ENCODE measurements around the gene SUCLG2. TPM values are rescaled to one million over a fixed set of nuclear protein-coding genes. Genes with fewer than 3 reads are reported as not detected.

SUCLG2 gene
- total RNA-seq, 1 donor from 2014 or later: 20.8 TPM

GRCh38 chr3:67646586-67647234 is 7.7 kb downstream of the SUCLG2 start:
- peaks cover 20% of the 10 kb centered on the region for H3K4me1 Mint-ChIP-seq (ENCODE audit: low read depth, unreplicated experiment)
- peak overlapping the region; percentile 48 for H3K9ac ChIP-seq (ENCODE audit: low read length)

GRCh38 chr3:67644827-67645226 is 9.6 kb downstream of the SUCLG2 start:
- no peaks in the 10 kb centered on the region for H3K27me3 Mint-ChIP-seq (ENCODE audit: low read depth, unreplicated experiment)
- no peaks in the 10 kb centered on the region for H3K9me3 ChIP-seq (ENCODE audit: insufficient read depth, low read depth, low read length)
- H3K36me3 Mint-ChIP-seq (ENCODE audit: low read depth, unreplicated experiment): peaks cover 6% of the 10 kb centered on the region
- no peak for TF ChIP-seq CTCF (IDR thresholded peaks at IDR 0.05; ENCODE audit: insufficient read depth, low read depth, low read length)
- TF ChIP-seq EZH2 (IDR thresholded peaks at IDR 0.05; ENCODE audit: insufficient read depth, low read length): no peak
- no peaks in the 10 kb centered on the region for H4K20me1 ChIP-seq (ENCODE audit: insufficient read depth, low read length)
- no peak for FAIRE-seq
- no peak overlapping the region for H3K27ac Mint-ChIP-seq (ENCODE audit: unreplicated experiment)
- H3K9me3 Mint-ChIP-seq (ENCODE audit: unreplicated experiment): no peaks in the 10 kb centered on the region
- H3K4me2 ChIP-seq (ENCODE audit: low read length): no peak overlapping the region
- H3K27me3 ChIP-seq (ENCODE audit: insufficient read depth, low read length): no peaks in the 10 kb centered on the region
- H3K36me3 ChIP-seq (ENCODE audit: insufficient read depth, low read length): no peaks in the 10 kb centered on the region
- no peak overlapping the region for H2AFZ ChIP-seq (ENCODE audit: low read depth, low read length)
- peaks cover 28% of the 10 kb centered on the region for H3K4me1 ChIP-seq (ENCODE audit: insufficient read depth, low read length)
- peaks cover 60% of the 10 kb centered on the region for H3K79me2 ChIP-seq (ENCODE audit: insufficient read depth, low read length)
- no peak overlapping the region for H3K9ac ChIP-seq (ENCODE audit: low read length)
- DNase-seq (ENCODE audit: low read depth): no peak
- no peak overlapping the region for H3K27ac ChIP-seq (ENCODE audit: low read depth, low read length)
- H3K4me3 ChIP-seq (ENCODE audit: insufficient read depth, low read depth, low read length): no peak overlapping the region
- peaks cover 28% of the 10 kb centered on the region for H3K4me1 Mint-ChIP-seq (ENCODE audit: low read depth, unreplicated experiment)
- H3K4me3 Mint-ChIP-seq (ENCODE audit: unreplicated experiment): no peak overlapping the region

More at GRCh38 chr3:67646586-67647234, 7.7 kb downstream of the SUCLG2 start:
- Histone ChIP-seq H3K79me2 (ENCODE audit: insufficient read depth, low read length) (peaks cover 63% of the 10 kb centered on the region), H3K27ac (ENCODE audit: low read depth, low read length) (peak overlapping the region; percentile 84), H2AFZ (ENCODE audit: low read depth, low read length) (no peak overlapping the region), H3K4me3 (ENCODE audit: insufficient read depth, low read depth, low read length) (peak overlapping the region; percentile 19), H3K9me3 (ENCODE audit: insufficient read depth, low read depth, low read length) (no peaks in the 10 kb centered on the region), H4K20me1 (ENCODE audit: insufficient read depth, low read length) (no peaks in the 10 kb centered on the region), H3K4me2 (ENCODE audit: low read length) (peak overlapping the region; percentile 60), H3K4me1 (ENCODE audit: insufficient read depth, low read length) (peaks cover 24% of the 10 kb centered on the region), H3K36me3 (ENCODE audit: insufficient read depth, low read length) (no peaks in the 10 kb centered on the region), H3K27me3 (ENCODE audit: insufficient read depth, low read length) (no peaks in the 10 kb centered on the region)
- DNase-seq (ENCODE audit: low read depth): peak; percentile 50
- H3K9me3 Mint-ChIP-seq (ENCODE audit: unreplicated experiment): no peaks in the 10 kb centered on the region
- no peak overlapping the region for H3K4me3 Mint-ChIP-seq (ENCODE audit: unreplicated experiment)
- FAIRE-seq: no peak
- peaks cover 6% of the 10 kb centered on the region for H3K36me3 Mint-ChIP-seq (ENCODE audit: low read depth, unreplicated experiment)
- no peak for TF ChIP-seq CTCF (IDR thresholded peaks at IDR 0.05; ENCODE audit: insufficient read depth, low read depth, low read length)
- TF ChIP-seq EZH2 (IDR thresholded peaks at IDR 0.05; ENCODE audit: insufficient read depth, low read length): no peak
- peak overlapping the region; percentile 95 for H3K27ac Mint-ChIP-seq (ENCODE audit: unreplicated experiment)
- no peaks in the 10 kb centered on the region for H3K27me3 Mint-ChIP-seq (ENCODE audit: low read depth, unreplicated experiment)

- Histone ChIP-seq H3K36me3 (ENCODE audit: insufficient read depth, low read length) (no peaks in the 10 kb centered on the region), H3K4me2 (ENCODE audit: low read length) (no peak overlapping the region), H3K9ac (ENCODE audit: low read length) (no peak overlapping the region), H4K20me1 (ENCODE audit: insufficient read depth, low read length) (no peaks in the 10 kb centered on the region), H3K9me3 (ENCODE audit: insufficient read depth, low read depth, low read length) (no peaks in the 10 kb centered on the region), H3K4me1 (ENCODE audit: insufficient read depth, low read length) (peaks cover 19% of the 10 kb centered on the region), H2AFZ (ENCODE audit: low read depth, low read length) (no peak overlapping the region), H3K27ac (ENCODE audit: low read depth, low read length) (no peak overlapping the region), H3K4me3 (ENCODE audit: insufficient read depth, low read depth, low read length) (no peak overlapping the region), H3K27me3 (ENCODE audit: insufficient read depth, low read length) (no peaks in the 10 kb centered on the region), H3K79me2 (ENCODE audit: insufficient read depth, low read length) (peaks cover 70% of the 10 kb centered on the region)
- Mint-ChIP-seq H3K36me3 (ENCODE audit: low read depth, unreplicated experiment) (peaks cover 6% of the 10 kb centered on the region), H3K9me3 (ENCODE audit: unreplicated experiment) (no peaks in the 10 kb centered on the region), H3K27me3 (ENCODE audit: low read depth, unreplicated experiment) (no peaks in the 10 kb centered on the region), H3K4me3 (ENCODE audit: unreplicated experiment) (no peak overlapping the region), H3K27ac (ENCODE audit: unreplicated experiment) (no peak overlapping the region), H3K4me1 (ENCODE audit: low read depth, unreplicated experiment) (peaks cover 19% of the 10 kb centered on the region)
- no peak for DNase-seq (ENCODE audit: low read depth)
- no peak for FAIRE-seq
- TF ChIP-seq EZH2 (IDR thresholded peaks at IDR 0.05; ENCODE audit: insufficient read depth, low read length) (no peak), CTCF (IDR thresholded peaks at IDR 0.05; ENCODE audit: insufficient read depth, low read depth, low read length) (no peak)
Measured at GRCh38 chr3:67642734-67643133, 11.7 kb downstream of the SUCLG2 start.
